Ascending aorta (tissue), 2 donors: Measurements from ENCODE around the gene MUC21. TPM values are rescaled to one million over a fixed set of nuclear protein-coding genes. Genes with fewer than 3 reads are reported as not detected.

Source experiments
- DNase-seq, 2 donors: peaks; one replicate each; pipeline ENCODE4 v3.0.0-alpha.2; 2019; ENCODE audit warnings: low spot score in 2 of 2
- H3K27ac ChIP-seq, 2 donors: fragments of 200-600 bp; sonication (generic); one replicate each; pipeline ENCODE4 v1.5.1; 2016 to 2017; ENCODE audit warnings: mild to moderate bottlenecking in 1 of 2
- H3K27me3 ChIP-seq: fragments of 200-600 bp; sonication (generic); one replicate; pipeline ENCODE4 v1.5.1; 2017
- H3K36me3 ChIP-seq, 2 donors: fragments of 200-600 bp; sonication (generic); one replicate each; pipeline ENCODE4 v1.5.1; 2016
- H3K4me1 ChIP-seq, 2 donors: fragments of 200-600 bp; sonication (generic); one replicate each; pipeline ENCODE4 v1.5.1; 2016 to 2017; ENCODE audit warnings: mild to moderate bottlenecking in 1 of 2
- H3K4me3 ChIP-seq, 2 donors: fragments of 200-600 bp; sonication (generic); one replicate each; pipeline ENCODE4 v1.5.1; 2016 to 2017; ENCODE audit warnings: mild to moderate bottlenecking in 1 of 2
- H3K9me3 ChIP-seq, 2 donors: fragments of 200-600 bp; sonication (generic); one replicate each; pipeline ENCODE4 v1.5.1; 2016
- CTCF ChIP-seq, 3 experiments: fragments of 200-600 bp in 2 of 3; fragments of 450-650 bp in 1 of 3; sonication (generic) in 2 of 3; IDR thresholded peaks; one replicate each; pipeline ENCODE4 v1.5.1; 2016 to 2019; ENCODE audit warnings: antibody characterized with exemption in 3 of 3, mild to moderate bottlenecking in 1 of 3, moderate library complexity in 1 of 3
- intact Hi-C: fragments of 100-400 bp; cut with DNase I; formaldehyde crosslinking; loops from one replicate; pipeline ENCODE4 v1.15.1; 2023
- total RNA-seq: library from RNA; depleted of rRNA; stranded (reverse); fragments of >200 nt; gene quantifications from one replicate; pipeline ENCODE4 v1.1.0, GENCODE V29; 2016

The MUC21 gene
- total RNA-seq, 1 donor from 2014 or later: not detected

DNA sequence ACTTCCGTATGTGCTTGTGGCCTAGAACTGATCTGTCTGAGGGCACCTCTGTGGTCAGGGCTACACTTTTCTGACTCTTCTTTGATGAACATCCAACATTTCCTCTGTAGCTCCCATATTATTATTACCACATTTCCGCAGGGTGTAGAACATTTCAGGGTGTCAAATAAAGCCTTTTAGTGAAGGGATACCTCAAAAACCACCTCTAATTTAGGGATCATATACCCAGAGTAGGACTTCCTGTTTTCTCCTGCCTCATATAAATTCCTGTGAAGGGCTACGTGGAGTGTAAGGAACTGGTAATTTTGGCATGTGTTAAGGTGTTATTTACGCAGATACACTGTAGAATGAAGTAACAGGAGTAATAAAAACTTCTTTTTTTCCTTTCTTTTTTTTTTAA is 21.3 kb downstream of the MUC21 start:
- intact Hi-C loops: no loop called here
- TF ChIP-seq CTCF (IDR thresholded peaks at IDR 0.05): no peak
- Histone ChIP-seq H3K27ac (no peak overlapping the region), H3K4me3 (no peak overlapping the region), H3K9me3 (no peaks in the 10 kb centered on the region), H3K27me3 (no peaks in the 10 kb centered on the region), H3K4me1 (no peaks in the 10 kb centered on the region), H3K36me3 (no peaks in the 10 kb centered on the region)
- no peak for DNase-seq

- DNase-seq: no peak
- Histone ChIP-seq H3K9me3 (no peaks in the 10 kb centered on the region), H3K4me3 (no peak overlapping the region), H3K27me3 (no peaks in the 10 kb centered on the region), H3K27ac (no peak overlapping the region), H3K36me3 (no peaks in the 10 kb centered on the region), H3K4me1 (no peaks in the 10 kb centered on the region)
- TF ChIP-seq CTCF (IDR thresholded peaks at IDR 0.05): no peak
- intact Hi-C loops: no loop called here
Observed at GRCh38 chr6:31005249-31006020, 21.9 kb downstream of the MUC21 start.

- no peak for DNase-seq
- no peaks in the 10 kb centered on the region for H3K36me3 ChIP-seq
- H3K4me3 ChIP-seq: no peak overlapping the region
- H3K27me3 ChIP-seq: no peaks in the 10 kb centered on the region
- intact Hi-C loops: no loop called here
- H3K4me1 ChIP-seq: no peaks in the 10 kb centered on the region
- no peaks in the 10 kb centered on the region for H3K9me3 ChIP-seq
- H3K27ac ChIP-seq: no peak overlapping the region
- no peak for TF ChIP-seq CTCF (IDR thresholded peaks at IDR 0.05)
Observed at GRCh38 chr6:31007694-31008093, 24.2 kb downstream of the MUC21 start.

DNA sequence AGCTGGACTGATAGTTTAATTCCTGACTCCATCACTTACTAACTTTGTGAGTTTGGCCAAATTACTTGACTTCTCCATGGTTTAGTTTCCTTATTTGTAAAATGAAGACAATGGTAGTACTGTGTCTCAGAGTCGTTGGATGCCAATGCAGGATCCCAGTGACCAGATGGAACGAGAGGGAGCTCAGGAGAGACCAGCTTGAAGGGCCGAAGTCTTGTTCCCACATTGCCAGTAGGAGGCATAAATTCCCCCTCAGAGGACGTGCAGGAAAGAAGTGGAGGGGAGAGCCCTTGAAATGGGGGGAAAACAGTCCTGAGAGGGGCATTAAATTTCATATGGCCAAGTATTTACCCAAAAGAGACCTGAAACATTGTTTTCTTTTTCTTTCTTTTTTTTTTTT is 24.6 kb downstream of the MUC21 start:
- intact Hi-C loops: no loop called here
- Histone ChIP-seq H3K4me3 (no peak overlapping the region), H3K9me3 (no peaks in the 10 kb centered on the region), H3K4me1 (no peaks in the 10 kb centered on the region), H3K27ac (no peak overlapping the region), H3K27me3 (no peaks in the 10 kb centered on the region), H3K36me3 (no peaks in the 10 kb centered on the region)
- no peak for TF ChIP-seq CTCF (IDR thresholded peaks at IDR 0.05)
- DNase-seq: no peak

DNA sequence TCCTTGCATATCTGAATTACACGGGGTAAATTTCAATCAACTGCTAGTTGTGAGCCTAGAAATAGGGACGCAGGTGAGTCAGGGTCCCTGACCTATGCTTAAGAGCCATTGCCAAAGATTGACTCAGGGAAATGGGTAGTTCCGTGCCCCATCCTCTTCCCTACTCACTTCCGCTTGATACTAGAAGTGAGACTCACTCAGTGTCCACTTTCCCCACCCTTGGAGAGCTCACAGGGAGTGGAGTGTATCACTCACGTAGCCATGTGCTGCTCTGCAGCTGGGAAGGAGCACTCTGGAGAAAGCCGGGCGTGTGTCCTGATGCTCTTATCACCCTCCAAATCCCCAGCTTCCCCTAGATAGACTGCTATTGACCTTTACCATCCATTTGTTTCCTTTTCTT is 26.2 kb downstream of the MUC21 start:
- no peak overlapping the region for H3K4me3 ChIP-seq
- intact Hi-C loops: no loop called here
- no peaks in the 10 kb centered on the region for H3K4me1 ChIP-seq
- H3K27ac ChIP-seq: no peak overlapping the region
- TF ChIP-seq CTCF (IDR thresholded peaks at IDR 0.05): no peak
- H3K36me3 ChIP-seq: no peaks in the 10 kb centered on the region
- H3K27me3 ChIP-seq: no peaks in the 10 kb centered on the region
- H3K9me3 ChIP-seq: no peaks in the 10 kb centered on the region
- DNase-seq: no peak
